Keratinocyte (primary cell): ENCODE results near the gene ATG2B. TPM values are rescaled to one million over a fixed set of nuclear protein-coding genes. Genes with fewer than 3 reads are reported as not detected.

ENCODE experiments used
- DNase-seq: peaks from one replicate; pipeline ENCODE4 v3.0.0-alpha.2; 2011; ENCODE audit warnings: low read depth, missing footprints, low spot score
- FAIRE-seq: peaks from 2 replicates; lab custom pipeline; 2011; peaks lifted over from hg19 to GRCh38; lab: Jason Lieb, UNC
- H2AFZ ChIP-seq: 2 replicates; pipeline ENCODE4 v1.6.0; 2012; ENCODE audit warnings: low read length, control low read depth, inconsistent platforms; ENCODE audit not compliant: control insufficient read depth
- H3K27ac ChIP-seq: 2 replicates; pipeline ENCODE4 v1.5.1; 2011; ENCODE audit warnings: low read length; ENCODE audit not compliant: control insufficient read depth, insufficient read depth
- H3K27me3 ChIP-seq: 3 replicates; pipeline ENCODE4 v1.6.0; 2011; ENCODE audit warnings: low read length; ENCODE audit not compliant: control insufficient read depth, insufficient read depth; ENCODE audit errors: extremely low read depth
- H3K36me3 ChIP-seq, 2 experiments: 2 replicates in 1 of 2; 3 replicates in 1 of 2; pipeline ENCODE4 v1.5.1; 2011; ENCODE audit warnings: low read length in 2 of 2, mild to moderate bottlenecking in 1 of 2; ENCODE audit not compliant: control insufficient read depth in 2 of 2, insufficient read depth in 2 of 2; ENCODE audit errors: extremely low read depth in 1 of 2
- H3K4me1 ChIP-seq: 3 replicates; pipeline ENCODE4 v1.5.1; 2011; ENCODE audit warnings: low read length; ENCODE audit not compliant: control insufficient read depth, insufficient read depth; ENCODE audit errors: extremely low read depth
- H3K4me2 ChIP-seq: 3 replicates; pipeline ENCODE4 v1.6.0; 2011; ENCODE audit warnings: low read depth, low read length; ENCODE audit not compliant: control insufficient read depth, insufficient read depth; ENCODE audit errors: extremely low read depth
- H3K4me3 ChIP-seq, 3 experiments: fragments of 200-600 bp in 1 of 3; sonication (generic) in 1 of 3; 2 replicates in 2 of 3; 3 replicates in 1 of 3; pipeline ENCODE4 v1.5.1; 2011 to 2016; ENCODE audit warnings: low read length in 3 of 3, mild to moderate bottlenecking in 3 of 3, control low read depth in 2 of 3, inconsistent platforms in 1 of 3, low read depth in 1 of 3, mixed read lengths in 1 of 3, mixed run types in 1 of 3, moderate library complexity in 1 of 3; ENCODE audit not compliant: control insufficient read depth in 2 of 3, insufficient read depth in 2 of 3; ENCODE audit errors: extremely low read depth in 1 of 3
- H3K79me2 ChIP-seq: 2 replicates; pipeline ENCODE4 v1.6.0; 2012; ENCODE audit warnings: low read length; ENCODE audit not compliant: control insufficient read depth, insufficient read depth
- H3K9ac ChIP-seq: 3 replicates; pipeline ENCODE4 v1.6.0; 2011; ENCODE audit warnings: low read length; ENCODE audit not compliant: control insufficient read depth, insufficient read depth; ENCODE audit errors: extremely low read depth
- H3K9me1 ChIP-seq: 3 replicates; pipeline ENCODE4 v1.6.0; 2011; ENCODE audit warnings: low read length; ENCODE audit not compliant: control insufficient read depth, insufficient read depth; ENCODE audit errors: extremely low read depth
- H3K9me3 ChIP-seq: 2 replicates; pipeline ENCODE4 v1.5.1; 2012; ENCODE audit warnings: low read depth, low read length; ENCODE audit not compliant: control insufficient read depth
- H4K20me1 ChIP-seq: 3 replicates; pipeline ENCODE4 v1.6.0; 2011; ENCODE audit warnings: low read length; ENCODE audit not compliant: control insufficient read depth, insufficient read depth; ENCODE audit errors: extremely low read depth
- CTCF ChIP-seq, 3 experiments: IDR thresholded peaks in 1 of 3; conservative IDR thresholded peaks in 1 of 3; optimal IDR thresholded peaks in 1 of 3; 2 replicates in 2 of 3; 3 replicates in 1 of 3; pipeline versions ENCODE3 to v1.5.1; 2011; ENCODE audit warnings: low read length in 3 of 3, mild to moderate bottlenecking in 3 of 3, moderate library complexity in 2 of 3, control low read depth in 1 of 3, inconsistent platforms in 1 of 3; ENCODE audit not compliant: insufficient read depth in 2 of 3; ENCODE audit errors: extremely low read depth in 1 of 3
- EZH2 ChIP-seq: IDR thresholded peaks from one replicate; pipeline ENCODE4 v1.6.1; 2012; ENCODE audit warnings: inconsistent platforms, mild to moderate bottlenecking, low read length, moderate library complexity
- dilution Hi-C: fragments of 300-500 bp; cut with MboI; formaldehyde crosslinking; loops from one replicate; pipeline ENCODE4 v1.7.0; 2020; ENCODE audit warnings: low sequenced_read_pairs; ENCODE audit not compliant: extremely low pct_ligation_motif_present
- polyA plus RNA-seq, 5 experiments: library from polyadenylated mRNA; depleted of rRNA in 3 of 5; stranded (reverse) in 3 of 5; stranded (forward) in 1 of 5; unstranded in 1 of 5; fragments of >200 nt; gene quantifications; 1 replicate in 1 of 5; 2 replicates in 3 of 5; 3 replicates in 1 of 5; pipeline versions ENCODE4 v1.2.1 to v1.2.3, GENCODE V29; 2011 to 2012; ENCODE audit warnings: missing spikeins in 2 of 5, low read depth in 1 of 5, low replicate concordance in 1 of 5

ATG2B gene
- polyA plus RNA-seq, 1 donor (not counting 4 experiments of a cell fraction or from before 2014, with no cell fraction given): 11.4 TPM

GRCh38 chr14:96247031-96247430 is 116.1 kb downstream of the ATG2B start:
- no peak overlapping the region for H2AFZ ChIP-seq
- H3K9me1 ChIP-seq: no peaks in the 10 kb centered on the region
- peaks cover 2% of the 10 kb centered on the region in 2 experiments for H3K36me3 ChIP-seq
- no peaks in the 10 kb centered on the region for H3K27me3 ChIP-seq
- no peak overlapping the region for H3K9ac ChIP-seq
- no peaks in the 10 kb centered on the region for H3K9me3 ChIP-seq
- FAIRE-seq: no peak
- H3K4me3 ChIP-seq: no peak overlapping the region
- DNase-seq: no peak
- no peak for TF ChIP-seq EZH2
- TF ChIP-seq CTCF (optimal IDR thresholded peaks at IDR 0.05 in 1 of 3, IDR thresholded peaks at IDR 0.05 in 1 of 3, conservative IDR thresholded peaks at IDR 0.05 in 1 of 3; ENCODE audit: extremely low read depth in 1 of 3, insufficient read depth in 2 of 3, low read length in 3 of 3): no peak
- H3K4me2 ChIP-seq: no peak overlapping the region
- peaks cover 8% of the 10 kb centered on the region for H3K4me1 ChIP-seq
- H3K27ac ChIP-seq: no peak overlapping the region
- H3K79me2 ChIP-seq: no peaks in the 10 kb centered on the region
- dilution Hi-C loops: no loop called here
- H4K20me1 ChIP-seq: peaks cover under 1% of the 10 kb centered on the region

GRCh38 chr14:96246539-96246847 is 116.6 kb downstream of the ATG2B start:
- Histone ChIP-seq H3K4me2 (no peak overlapping the region), H3K36me3 (peaks cover 5 to 7% of the 10 kb centered on the region in 2 experiments), H3K9me3 (no peaks in the 10 kb centered on the region), H4K20me1 (peaks cover 5% of the 10 kb centered on the region), H3K4me1 (peaks cover 8% of the 10 kb centered on the region), H3K4me3 (no peak overlapping the region), H3K9me1 (no peaks in the 10 kb centered on the region), H3K79me2 (no peaks in the 10 kb centered on the region), H2AFZ (no peak overlapping the region), H3K27ac (peak overlapping the region; percentile 45), H3K9ac (no peak overlapping the region), H3K27me3 (no peaks in the 10 kb centered on the region)
- TF ChIP-seq EZH2 (no peak), CTCF (optimal IDR thresholded peaks at IDR 0.05 in 1 of 3, IDR thresholded peaks at IDR 0.05 in 1 of 3, conservative IDR thresholded peaks at IDR 0.05 in 1 of 3; ENCODE audit: extremely low read depth in 1 of 3, insufficient read depth in 2 of 3, low read length in 3 of 3) (peak in 1 of 3 experiments; percentile 39)
- no peak for DNase-seq
- FAIRE-seq: peak; percentile 87
- dilution Hi-C loops: no loop called here
